OCI-LY7 (cell line): Measurements from ENCODE around the gene LPCAT3.

ENCODE experiments used
- EZH2phosphoT487 ChIP-seq: fragments of 200-600 bp; sonication (generic); IDR thresholded peaks from 2 replicates; pipeline ENCODE4 v1.6.1; 2018; ENCODE audit warnings: low read depth, borderline replicate concordance, mild to moderate bottlenecking, mixed run types, antibody characterized with exemption, low read length, moderate library complexity, mixed read lengths
- TF ChIP-seq, protein P1 (sequence below): fragments of 200-600 bp; sonication (generic); conservative IDR thresholded peaks from 2 replicates; pipeline ENCODE4 v1.5.1; 2014; ENCODE audit warnings: mild to moderate bottlenecking, antibody characterized with exemption, low read length, moderate library complexity, mixed read lengths

DNA sequence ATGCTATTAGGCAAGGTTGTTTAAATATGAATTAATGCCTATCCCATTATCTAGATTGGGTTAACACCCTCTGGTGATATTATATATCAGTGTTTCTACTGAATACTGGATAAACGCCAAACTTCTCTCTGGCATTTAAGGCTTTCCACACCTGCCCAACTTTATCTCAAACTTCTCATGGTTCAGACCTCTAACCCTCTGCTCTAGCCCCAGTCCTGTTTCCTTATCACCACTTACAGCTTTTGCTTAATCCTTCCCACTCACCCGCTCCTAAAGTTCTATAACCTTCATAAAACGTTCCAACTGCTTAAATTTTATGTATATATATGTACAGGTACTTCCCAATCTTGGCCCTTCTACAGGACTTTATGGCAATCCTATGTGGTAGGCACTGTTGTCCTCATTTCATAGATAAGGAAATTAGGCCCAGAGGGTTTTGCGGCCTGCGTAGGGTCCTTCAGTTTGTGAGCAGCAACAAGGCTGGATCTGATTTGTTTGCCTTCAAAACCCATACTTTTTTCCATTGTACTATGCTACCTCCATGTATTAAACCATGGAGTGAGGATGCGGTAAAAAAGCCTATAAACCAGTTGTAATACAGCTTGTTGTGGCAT, 1.2 kb downstream of the LPCAT3 start:
- no peak for TF ChIP-seq EZH2phosphoT487
- TF ChIP-seq, protein P1, sequence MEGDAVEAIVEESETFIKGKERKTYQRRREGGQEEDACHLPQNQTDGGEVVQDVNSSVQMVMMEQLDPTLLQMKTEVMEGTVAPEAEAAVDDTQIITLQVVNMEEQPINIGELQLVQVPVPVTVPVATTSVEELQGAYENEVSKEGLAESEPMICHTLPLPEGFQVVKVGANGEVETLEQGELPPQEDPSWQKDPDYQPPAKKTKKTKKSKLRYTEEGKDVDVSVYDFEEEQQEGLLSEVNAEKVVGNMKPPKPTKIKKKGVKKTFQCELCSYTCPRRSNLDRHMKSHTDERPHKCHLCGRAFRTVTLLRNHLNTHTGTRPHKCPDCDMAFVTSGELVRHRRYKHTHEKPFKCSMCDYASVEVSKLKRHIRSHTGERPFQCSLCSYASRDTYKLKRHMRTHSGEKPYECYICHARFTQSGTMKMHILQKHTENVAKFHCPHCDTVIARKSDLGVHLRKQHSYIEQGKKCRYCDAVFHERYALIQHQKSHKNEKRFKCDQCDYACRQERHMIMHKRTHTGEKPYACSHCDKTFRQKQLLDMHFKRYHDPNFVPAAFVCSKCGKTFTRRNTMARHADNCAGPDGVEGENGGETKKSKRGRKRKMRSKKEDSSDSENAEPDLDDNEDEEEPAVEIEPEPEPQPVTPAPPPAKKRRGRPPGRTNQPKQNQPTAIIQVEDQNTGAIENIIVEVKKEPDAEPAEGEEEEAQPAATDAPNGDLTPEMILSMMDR: no peak
